A549 treated with RU486 at 1 μM for 4 hours (cell line): ENCODE measurements around the gene FCRL5. TPM values are rescaled to one million over a fixed set of nuclear protein-coding genes. Genes with fewer than 3 reads are reported as not detected.

Experiments used
- total RNA-seq: library from RNA; stranded (reverse); fragments of 200-300 nt; extraction: Qiagen RNA extraction; gene quantifications from 5 replicates; pipeline ENCODE4 v1.2.3, GENCODE V29; 2022; ENCODE audit warnings: low read depth

Gene FCRL5
- total RNA-seq, result not detected in 5 replicates

DNA sequence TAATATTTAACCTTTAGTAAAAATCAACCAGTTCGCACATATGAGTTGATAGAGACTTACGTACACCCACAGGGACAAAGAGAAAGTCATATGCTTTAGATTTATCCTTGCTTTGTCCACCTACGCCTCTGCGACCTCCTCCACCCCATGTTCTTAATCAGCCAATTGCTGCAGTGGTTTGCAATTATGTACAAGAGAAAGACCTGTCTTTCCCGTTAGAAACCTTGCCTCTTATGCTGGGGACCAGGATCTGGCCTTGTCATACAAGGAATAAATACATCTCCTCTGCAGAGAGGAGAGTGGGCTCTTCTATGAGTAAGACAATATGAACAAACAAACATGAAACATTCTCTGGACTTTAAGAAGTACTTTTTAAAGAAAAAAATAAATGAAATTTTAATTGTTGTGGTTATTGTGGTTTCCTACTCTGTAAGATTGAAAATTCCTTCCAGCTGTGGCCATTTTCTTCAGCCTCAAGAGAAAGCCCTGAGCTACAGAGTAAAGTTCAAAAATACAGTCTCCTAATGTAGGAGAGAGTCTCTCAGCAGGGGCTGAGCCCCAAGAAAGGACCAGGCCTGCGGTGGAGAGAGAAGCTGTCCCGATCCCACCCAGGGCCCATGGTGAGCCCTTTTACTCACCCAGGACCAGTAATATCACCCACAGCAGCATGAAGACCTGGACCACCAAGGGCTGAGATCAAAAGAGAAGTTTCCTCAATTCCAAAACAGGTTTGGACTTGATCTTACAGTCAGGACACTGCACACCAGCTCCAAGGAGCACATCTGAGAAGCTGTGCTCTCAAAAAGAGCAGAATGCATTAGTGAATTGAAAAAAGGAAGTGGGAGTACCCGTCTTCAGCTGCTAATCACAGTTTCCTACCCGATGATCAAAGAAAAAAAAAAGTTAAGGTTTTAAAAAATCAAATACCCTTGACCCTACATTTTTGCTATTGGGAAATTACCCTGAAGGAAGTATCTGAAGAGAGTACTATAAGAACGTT, at the start of gene FCRL5:
FCRL5 (minus strand) TSS at position 822 of the 1,000 bp plus-strand sequence; CDS start at position 669, 153 bp downstream.

GRCh38 chr1:157597959-157598667, 45.8 kb upstream of the FCRL5 start, which contains the start of gene FCRL4:
FCRL4 (minus strand) TSS chr1:157598085; CDS start chr1:157597944, 141 bp downstream.

Other genes starting within 250 kb of the FCRL5 start
- gene FCRL4, start 45.6 kb upstream of the FCRL5 start, total RNA-seq, result not detected in 5 replicates
- gene FCRL3, start 148.3 kb upstream of the FCRL5 start, total RNA-seq, result not detected in 5 replicates
- not detected in 5 replicates for gene FCRL2, start 224.6 kb upstream of the FCRL5 start, total RNA-seq